ENCODE measurements around the gene TSPAN11. TPM values are rescaled to one million over a fixed set of nuclear protein-coding genes. Genes with fewer than 3 reads are reported as not detected.
A peak's percentile ranks its signal among the peaks of the same experiment; 100 is the strongest.

Gene TSPAN11
- total RNA-seq, 2 donors from 2014 or later, result 2.5 to 4.1 TPM

GRCh38 chr12:30982413-30982812 lies 55.9 kb downstream of the TSPAN11 start:
- TF ChIP-seq CTCF (IDR thresholded peaks at IDR 0.05), result no peak
- Histone ChIP-seq H3K9me3 (no peaks in the 10 kb centered on the region), H3K4me1 (peaks cover 0 to 23% of the 10 kb centered on the region in 2 donors), H3K4me3 (no peak overlapping the region), H3K27ac (no peak overlapping the region), H3K27me3 (no peaks in the 10 kb centered on the region), H3K36me3 (no peaks in the 10 kb centered on the region)
- no peak for DNase-seq (ENCODE audit: low spot score)

DNA sequence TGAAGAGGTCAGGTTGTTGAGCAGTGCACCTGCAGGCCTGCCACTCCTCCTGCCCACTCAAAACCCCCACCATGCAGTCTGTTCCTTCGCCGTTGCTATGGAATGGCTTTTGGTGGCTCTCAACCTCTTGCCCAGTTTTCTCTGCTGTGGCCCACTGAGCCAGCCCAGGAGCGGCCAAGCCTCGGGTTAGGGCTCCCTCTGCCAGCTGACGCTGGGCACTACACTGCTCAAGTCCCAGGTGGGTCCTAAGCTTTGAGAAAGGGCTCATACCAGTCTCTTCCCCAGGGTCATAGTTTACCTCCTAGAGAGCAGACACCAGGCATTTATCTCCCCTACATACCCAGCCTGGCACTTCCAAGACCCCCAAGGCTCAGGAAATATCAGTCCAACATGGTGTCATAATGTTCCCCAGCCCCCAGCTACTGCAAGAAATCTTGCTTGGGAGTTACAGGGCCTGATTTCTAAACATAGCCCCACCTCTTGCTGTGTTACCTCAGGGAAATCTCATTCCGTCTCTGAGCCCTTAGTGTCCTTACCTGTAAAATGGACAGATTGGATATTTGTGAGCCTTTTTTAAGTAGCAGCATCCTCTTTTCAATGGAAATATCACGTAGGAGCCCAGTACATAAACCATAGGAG lies 59.4 kb downstream of the TSPAN11 start:
- H3K9me3 ChIP-seq, result no peaks in the 10 kb centered on the region
- peaks cover 0 to 13% of the 10 kb centered on the region in 2 donors for H3K4me1 ChIP-seq
- no peak overlapping the region for H3K4me3 ChIP-seq
- TF ChIP-seq CTCF (IDR thresholded peaks at IDR 0.05), result peak; percentile 49 to 79
- DNase-seq (ENCODE audit: low spot score), result no peak
- H3K36me3 ChIP-seq, result no peaks in the 10 kb centered on the region
- no peak overlapping the region for H3K27ac ChIP-seq
- no peaks in the 10 kb centered on the region for H3K27me3 ChIP-seq

DNA sequence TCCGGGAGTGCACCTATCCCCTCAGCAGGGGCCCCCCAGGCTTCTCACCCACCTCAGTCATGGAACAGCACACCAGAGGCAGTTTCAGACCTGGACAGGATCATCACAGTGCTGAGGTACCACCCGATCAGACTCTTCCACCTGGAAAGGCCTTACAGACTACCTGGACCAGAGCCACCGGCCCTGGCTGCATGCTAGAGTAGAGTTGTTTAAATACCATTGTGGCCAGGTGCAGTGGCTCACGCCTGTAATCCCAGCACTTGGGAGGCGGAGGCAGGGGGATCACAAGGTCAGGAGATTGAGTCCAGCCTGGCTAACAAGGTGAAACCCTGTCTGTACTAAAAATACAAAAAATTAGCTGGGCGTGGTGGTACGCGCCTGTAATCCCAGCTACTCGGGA lies 61.5 kb downstream of the TSPAN11 start:
- no peaks in the 10 kb centered on the region for H3K9me3 ChIP-seq
- TF ChIP-seq CTCF (IDR thresholded peaks at IDR 0.05), result no peak
- H3K4me1 ChIP-seq, result peaks cover 0 to 7% of the 10 kb centered on the region in 2 donors
- DNase-seq (ENCODE audit: low spot score), result no peak
- H3K27me3 ChIP-seq, result no peaks in the 10 kb centered on the region
- H3K27ac ChIP-seq, result no peak overlapping the region
- H3K36me3 ChIP-seq, result no peaks in the 10 kb centered on the region
- no peak overlapping the region for H3K4me3 ChIP-seq

- H3K9me3 ChIP-seq, result no peaks in the 10 kb centered on the region
- H3K27ac ChIP-seq, result no peak overlapping the region
- no peak overlapping the region for H3K4me3 ChIP-seq
- H3K36me3 ChIP-seq, result no peaks in the 10 kb centered on the region
- TF ChIP-seq CTCF (IDR thresholded peaks at IDR 0.05), result no peak
- no peak for DNase-seq (ENCODE audit: low spot score)
- no peaks in the 10 kb centered on the region for H3K27me3 ChIP-seq
- peaks cover 0 to 7% of the 10 kb centered on the region in 2 donors for H3K4me1 ChIP-seq
These were observed 62.2 kb downstream of the TSPAN11 start for GRCh38 chr12:30988646-30989286.

GRCh38 chr12:30989754-30990153 lies 63.2 kb downstream of the TSPAN11 start:
- H3K4me3 ChIP-seq, result no peak overlapping the region
- peak; percentile 20 to 65 for TF ChIP-seq CTCF (IDR thresholded peaks at IDR 0.05)
- no peaks in the 10 kb centered on the region for H3K36me3 ChIP-seq
- no peak overlapping the region for H3K27ac ChIP-seq
- H3K4me1 ChIP-seq, result peaks cover 0 to 7% of the 10 kb centered on the region in 2 donors
- no peaks in the 10 kb centered on the region for H3K9me3 ChIP-seq
- H3K27me3 ChIP-seq, result no peaks in the 10 kb centered on the region
- DNase-seq (ENCODE audit: low spot score), result peak; percentile 61

Data from right atrium auricular region (tissue), 2 donors.